Adrenal gland (tissue), 5 donors: ENCODE measurements around the gene KIAA0753.

Source experiments
- POLR2A ChIP-seq, 2 donors: fragments of 450-650 bp; IDR thresholded peaks; one replicate each; pipeline ENCODE4 v1.6.1; 2017; ENCODE audit warnings: antibody characterized with exemption in 2 of 2, mild to moderate bottlenecking in 2 of 2, moderate library complexity in 1 of 2
- TF ChIP-seq, protein P1 (sequence below), 6 experiments: fragments of 450-650 bp in 4 of 6; fragments of 200-600 bp in 2 of 6; sonication (generic) in 1 of 6; IDR thresholded peaks; 1 replicate in 5 of 6; 2 replicates in 1 of 6; pipeline versions ENCODE4 v1.5.1 to v1.8.0; 2016 to 2021; ENCODE audit warnings: antibody characterized with exemption in 6 of 6, mild to moderate bottlenecking in 2 of 6, moderate library complexity in 1 of 6
- donor health status: DM: no; HTN: no; CAD: no.

DNA sequence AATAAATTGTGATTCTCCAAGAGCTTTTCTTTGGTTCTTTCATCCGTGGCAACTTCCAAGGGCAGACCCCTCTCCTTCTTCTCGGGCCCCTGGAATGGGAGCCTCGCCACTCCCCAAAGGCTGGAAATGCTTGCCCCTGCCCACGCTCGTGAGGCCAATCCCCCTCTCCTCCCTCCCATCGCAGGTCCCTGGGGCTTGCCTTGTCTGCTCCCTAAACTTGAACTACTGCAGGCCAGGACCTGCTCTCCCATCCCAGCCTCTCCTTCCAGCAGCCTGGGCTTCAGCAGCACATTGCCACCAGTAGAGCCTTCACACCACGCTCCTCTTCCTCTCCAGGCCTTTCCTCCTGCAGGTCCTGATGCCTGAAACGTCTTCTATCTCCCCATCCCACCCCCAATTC, 95.2 kb downstream of the KIAA0753 start:
- TF ChIP-seq, protein P1, sequence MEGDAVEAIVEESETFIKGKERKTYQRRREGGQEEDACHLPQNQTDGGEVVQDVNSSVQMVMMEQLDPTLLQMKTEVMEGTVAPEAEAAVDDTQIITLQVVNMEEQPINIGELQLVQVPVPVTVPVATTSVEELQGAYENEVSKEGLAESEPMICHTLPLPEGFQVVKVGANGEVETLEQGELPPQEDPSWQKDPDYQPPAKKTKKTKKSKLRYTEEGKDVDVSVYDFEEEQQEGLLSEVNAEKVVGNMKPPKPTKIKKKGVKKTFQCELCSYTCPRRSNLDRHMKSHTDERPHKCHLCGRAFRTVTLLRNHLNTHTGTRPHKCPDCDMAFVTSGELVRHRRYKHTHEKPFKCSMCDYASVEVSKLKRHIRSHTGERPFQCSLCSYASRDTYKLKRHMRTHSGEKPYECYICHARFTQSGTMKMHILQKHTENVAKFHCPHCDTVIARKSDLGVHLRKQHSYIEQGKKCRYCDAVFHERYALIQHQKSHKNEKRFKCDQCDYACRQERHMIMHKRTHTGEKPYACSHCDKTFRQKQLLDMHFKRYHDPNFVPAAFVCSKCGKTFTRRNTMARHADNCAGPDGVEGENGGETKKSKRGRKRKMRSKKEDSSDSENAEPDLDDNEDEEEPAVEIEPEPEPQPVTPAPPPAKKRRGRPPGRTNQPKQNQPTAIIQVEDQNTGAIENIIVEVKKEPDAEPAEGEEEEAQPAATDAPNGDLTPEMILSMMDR (IDR thresholded peaks at IDR 0.05) = no peak
- no peak for TF ChIP-seq POLR2A (IDR thresholded peaks at IDR 0.05)
